Fibroblast of upper back skin (primary cell): ENCODE data around the gene CCDC134.

Source experiments
- DNase-seq: peaks from one replicate; pipeline ENCODE4 v3.0.0-alpha.2; 2013

CCDC134 gene

DNA sequence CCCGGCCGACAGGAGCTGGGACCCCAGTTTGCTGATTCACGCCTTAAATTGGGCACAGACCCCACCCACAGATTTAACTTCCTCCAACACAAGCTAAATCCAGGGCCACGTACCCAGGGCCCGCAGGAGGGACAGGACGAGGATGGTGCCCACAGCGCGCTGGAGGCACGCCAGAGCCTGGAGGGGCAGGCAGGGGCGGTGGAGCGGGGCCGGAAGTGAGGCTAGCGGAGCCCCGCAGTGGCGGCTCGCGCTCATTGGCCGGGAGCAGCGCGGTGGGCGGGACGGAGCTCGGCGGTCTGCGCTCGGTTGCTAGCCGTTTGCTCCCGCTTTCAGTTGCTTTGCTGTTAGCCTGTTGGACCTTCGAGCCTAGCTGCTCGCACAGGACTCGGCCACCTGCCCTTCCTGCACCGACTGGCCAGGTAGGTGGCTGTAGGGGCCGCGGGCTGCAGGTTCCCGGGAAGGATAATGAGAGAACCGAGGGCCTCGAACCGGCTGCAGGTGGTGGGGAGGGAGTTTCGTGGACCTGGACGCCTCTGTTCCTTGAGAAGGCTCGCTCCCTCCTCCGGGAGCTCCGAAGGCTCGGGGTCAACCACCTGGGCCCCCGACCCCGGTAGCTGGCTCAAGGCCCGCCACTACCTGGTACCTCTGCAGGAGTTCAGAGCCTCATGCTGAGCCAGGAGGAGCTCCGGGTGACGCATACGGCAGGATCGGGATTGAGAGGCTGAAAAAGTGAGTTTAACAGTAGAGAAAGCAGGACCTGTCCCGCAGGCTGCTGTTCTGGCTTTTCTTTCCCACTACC, at the start of gene CCDC134:
CCDC134 (plus strand) TSS at position 332 of the 799 bp plus-strand sequence. CDS start 8,212 bp downstream, outside the sequence.
- DNase-seq = peak; percentile 86

DNA sequence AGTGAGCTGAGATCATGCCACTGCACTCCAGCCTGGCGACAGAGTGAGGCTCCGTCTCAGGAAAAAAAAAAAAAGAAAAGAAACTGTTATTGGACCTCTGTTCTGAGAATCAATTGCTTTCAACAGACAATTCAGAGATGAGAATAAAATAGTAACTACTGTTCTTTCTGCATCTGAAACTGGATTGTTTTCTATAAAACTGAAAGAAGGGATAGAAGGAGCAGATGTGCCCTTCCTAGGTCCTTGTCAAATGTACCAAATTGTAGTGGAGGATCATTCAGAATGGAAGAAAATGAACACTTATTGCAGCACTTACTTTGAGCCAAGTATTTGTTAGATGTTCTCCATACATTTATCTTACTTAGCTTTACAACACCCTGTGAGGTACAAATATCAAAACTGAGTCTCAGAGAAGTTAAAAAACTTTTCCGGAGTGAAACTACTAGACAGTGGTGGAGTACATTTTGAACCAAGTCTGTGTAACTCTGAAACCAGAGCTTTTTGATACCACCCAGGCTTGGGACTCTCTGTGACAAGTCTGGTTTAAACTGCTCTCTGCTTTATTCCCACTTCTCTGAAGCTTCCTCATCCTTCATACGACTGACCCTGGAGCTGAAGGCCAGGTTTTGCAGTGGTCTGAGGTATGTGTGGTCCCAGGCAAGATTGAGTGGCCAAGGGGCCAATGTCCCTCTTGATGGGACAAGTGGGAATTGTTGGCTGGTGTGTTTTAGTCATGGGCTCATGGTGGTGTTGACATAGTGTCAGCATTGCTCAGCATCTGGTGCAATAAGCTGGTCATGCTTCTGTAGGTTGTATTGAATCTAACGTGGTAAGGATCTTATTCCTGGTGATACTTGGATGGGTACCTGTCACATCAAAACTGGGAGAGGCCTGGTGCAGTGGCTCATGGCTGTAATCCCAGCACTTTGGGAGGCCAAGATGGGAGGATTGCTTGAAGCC, 48.2 kb upstream of the CCDC134 start:
- DNase-seq = no peak

DNA sequence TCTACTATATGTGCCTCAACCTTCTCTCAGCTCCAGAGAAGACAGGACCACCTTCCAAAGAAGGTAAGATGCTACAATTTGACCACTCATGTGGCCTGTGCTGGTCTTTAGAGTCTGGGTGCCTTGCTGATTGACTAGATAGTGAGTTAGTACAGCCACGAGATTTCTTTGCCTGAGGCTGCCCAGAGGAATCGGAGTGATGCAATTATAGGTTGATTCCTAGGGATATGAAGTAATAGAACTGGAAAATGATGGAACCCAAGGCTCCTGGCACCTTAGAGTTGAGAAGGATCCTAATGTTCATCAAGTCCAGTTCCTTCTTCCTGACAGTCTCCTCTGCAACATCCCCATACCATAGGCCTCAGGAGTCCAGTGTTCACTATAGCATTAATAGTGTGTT, 46.5 kb upstream of the CCDC134 start:
- no peak for DNase-seq

DNA sequence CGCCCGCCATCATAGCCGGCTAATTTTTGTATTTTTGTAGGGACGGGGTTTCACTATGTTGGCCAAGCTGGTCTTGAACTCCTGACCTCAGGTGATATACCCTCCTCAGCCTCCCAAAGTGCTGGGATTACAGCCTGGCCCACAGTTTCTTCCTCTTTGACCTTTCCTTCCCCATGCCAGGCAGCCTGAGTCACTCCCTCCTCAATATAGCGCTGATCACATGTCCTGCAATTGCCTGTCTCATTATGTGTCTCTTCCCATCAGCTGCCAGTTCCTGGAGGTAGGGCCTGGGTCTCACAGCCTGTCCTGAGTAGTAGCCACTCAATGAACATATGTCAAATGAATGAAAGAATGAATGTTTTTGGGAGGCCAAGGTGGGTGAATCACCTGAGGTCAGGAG, 43.0 kb upstream of the CCDC134 start:
- DNase-seq = no peak

DNA sequence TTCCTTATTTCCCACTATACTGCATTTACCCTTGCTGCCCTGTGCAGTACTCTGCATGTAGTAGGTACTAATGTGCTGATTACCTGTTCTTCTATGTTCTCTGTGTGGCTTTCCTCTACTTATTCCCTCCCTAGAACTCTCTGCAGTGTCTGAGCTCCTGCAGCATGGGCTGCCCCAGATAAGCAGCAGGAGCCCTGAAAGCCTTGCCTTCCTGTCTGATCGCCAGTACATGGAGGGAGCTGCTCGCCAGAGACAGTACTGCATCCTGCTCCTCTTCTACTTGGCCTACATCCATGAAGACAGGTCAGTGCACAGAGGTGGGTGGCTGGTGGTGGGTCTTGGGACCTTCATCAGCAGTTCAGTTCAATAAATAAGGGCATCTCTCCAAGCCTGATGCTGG, 42.2 kb upstream of the CCDC134 start:
- DNase-seq = no peak

DNA sequence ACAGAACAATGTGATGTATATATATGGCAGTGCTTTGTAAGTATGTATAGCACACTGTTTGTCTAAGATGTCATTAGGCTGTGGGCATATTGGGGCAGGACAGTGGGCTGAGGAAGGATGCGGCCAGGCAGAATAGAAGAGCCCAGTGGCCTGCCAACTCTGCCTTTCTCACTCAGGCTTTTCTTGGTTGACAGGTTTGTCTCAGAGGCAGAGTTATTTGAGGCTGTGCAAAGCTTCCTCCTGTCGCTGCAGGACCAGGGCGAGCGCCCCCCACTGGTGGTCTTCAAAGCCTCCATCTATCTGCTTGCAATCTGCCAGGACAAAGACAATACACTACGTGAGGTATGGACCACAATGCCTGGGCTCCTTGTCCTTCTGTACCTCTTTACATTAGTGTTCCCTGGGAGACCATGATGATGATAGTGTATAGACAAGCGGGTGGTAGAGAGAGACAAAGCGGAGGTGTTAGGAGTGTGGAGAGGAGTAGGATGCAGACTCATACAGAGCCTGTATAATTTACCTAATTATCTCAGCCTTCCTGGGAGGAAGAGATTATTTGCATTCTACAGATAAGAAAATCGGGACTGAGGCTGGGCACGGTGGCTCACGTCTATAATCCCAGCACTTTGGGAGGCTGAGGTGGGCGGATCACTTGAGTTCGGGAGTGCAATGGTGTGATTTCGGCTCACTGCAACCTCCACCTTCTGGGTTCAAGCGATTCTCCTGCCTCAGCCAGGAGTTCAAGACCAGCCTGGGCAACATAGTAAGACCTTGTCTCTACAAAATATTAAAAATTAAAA, 37.3 kb upstream of the CCDC134 start:
- no peak for DNase-seq

DNA sequence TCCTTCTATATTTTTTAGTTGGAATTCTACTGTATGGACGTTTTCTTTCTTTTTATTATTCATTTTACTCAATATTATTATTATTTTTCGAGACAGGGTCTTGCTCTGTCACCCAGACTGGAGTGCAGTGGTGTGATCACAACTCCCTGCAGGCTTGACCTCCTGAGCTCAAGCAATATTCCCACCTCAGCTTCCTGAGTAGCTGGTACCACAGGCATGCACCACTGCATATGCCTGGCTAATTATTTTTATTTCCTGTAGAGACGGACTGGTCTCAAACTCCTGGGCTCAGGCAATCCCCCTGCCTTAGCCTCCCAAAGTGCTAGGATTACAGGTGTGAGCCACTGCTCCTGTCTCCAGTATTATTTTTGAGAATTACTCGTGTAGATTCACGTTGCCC, 34.0 kb upstream of the CCDC134 start:
- no peak for DNase-seq

DNA sequence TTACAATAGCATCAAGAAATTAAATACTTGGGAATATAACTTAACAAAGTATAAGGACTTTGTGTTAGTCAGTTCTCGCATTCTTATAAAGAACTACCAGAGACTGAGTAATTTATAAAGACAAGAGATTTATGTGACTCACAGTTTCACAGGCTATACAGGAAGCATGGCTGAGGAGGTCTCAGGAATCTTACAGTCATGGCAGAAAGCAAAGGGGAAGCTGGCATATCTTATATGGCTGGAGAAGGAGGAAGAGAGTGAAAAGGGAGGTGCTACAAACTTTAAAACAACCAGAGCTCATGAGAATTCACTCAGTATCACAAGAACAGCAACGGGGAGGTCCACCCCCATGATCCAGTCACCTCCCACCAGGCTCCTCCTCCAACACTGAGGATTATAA, 32.0 kb upstream of the CCDC134 start:
- peak; percentile 21 for DNase-seq

DNA sequence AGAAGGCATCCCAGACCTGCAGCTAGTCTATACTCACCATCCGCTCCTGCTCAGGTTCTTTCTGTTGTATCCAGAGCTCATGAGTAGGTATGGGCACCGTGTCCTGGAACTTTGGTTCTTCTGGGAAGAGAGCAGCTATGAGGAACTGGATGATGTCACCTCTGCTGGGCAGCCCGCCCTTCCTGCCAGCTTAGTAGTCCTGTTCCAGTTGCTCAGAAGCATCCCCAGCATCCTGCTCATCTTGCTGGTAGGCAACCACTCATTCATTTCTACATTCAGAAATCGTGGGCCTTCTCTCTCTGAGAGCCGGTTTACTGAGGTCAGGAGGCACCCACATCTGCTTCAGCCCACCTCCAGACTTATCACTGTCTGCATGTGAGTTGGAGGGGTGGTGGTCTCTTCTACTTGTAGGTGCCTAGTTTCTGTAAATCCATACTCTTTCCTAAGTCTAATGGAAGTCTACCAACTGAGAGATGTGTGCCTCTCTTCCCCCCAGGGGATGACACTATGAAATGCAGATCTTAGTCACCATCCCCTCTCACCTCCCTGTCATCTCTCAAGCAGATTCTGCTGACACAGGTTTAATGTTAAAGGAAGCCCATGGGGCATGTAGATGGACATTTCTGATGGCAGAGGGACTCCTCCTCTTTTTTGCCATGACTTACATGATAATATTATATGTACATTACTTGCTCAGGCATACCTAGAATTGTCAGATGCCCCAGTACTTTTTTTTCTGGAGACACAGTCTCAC, 29.6 kb upstream of the CCDC134 start:
- no peak for DNase-seq

DNA sequence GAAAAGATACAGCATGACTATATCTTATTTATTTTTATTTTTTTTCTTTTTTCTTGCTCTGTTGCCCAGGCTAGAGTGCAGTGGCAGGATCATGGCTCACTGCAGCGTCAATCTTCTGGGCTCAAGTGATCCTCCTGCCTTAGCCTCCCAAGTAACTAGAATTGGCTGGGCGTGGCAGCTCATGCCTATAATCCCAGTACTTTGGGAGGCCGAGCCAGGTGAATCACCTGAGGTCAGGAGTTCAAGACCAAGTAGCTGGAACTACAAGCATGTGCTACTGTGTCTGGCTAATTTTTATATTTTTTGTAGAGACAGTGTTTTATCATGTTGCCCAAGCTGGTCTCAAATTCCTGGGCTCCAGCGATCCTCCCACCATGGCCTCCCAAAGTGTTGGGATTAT, 28.3 kb upstream of the CCDC134 start:
- no peak for DNase-seq

DNA sequence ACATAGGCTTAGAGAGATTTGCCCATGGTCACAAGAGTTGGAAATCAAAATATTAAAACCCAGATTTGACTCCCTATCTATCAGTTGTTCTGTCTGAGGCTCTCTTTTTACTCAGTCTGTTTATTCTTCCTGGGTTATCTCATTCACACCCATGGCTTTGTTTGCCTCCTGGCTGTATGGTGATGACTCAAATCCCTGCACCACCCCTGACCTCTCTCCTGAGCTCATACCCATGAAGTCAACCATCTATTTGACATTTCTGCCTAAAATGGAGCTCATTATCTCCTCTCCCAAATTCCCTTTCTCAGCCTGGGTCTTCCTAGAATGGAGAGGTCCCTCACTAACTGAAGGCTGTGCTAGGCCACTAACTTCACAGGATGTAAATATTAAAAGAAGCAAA, 27.8 kb upstream of the CCDC134 start:
- no peak for DNase-seq

DNA sequence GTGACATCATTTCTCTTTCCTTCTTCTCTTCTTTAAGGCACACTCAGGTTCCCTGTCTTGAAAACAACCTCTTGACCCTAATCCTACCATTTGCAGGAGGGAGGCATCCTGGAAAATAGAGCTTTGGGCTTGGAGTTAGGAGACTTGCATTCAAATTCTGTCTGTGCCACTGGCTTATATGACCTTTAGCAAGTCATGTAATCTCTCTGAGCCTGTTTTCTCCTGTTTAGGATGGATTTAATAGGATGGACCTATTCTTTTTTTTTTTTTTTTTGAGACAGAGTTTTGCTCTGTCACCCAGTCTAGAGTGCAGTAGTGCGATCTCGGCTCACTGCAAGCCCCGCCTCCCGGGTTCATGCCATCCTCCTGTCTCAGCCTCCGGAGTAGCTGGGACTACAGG, 25.1 kb upstream of the CCDC134 start:
- no peak for DNase-seq

DNA sequence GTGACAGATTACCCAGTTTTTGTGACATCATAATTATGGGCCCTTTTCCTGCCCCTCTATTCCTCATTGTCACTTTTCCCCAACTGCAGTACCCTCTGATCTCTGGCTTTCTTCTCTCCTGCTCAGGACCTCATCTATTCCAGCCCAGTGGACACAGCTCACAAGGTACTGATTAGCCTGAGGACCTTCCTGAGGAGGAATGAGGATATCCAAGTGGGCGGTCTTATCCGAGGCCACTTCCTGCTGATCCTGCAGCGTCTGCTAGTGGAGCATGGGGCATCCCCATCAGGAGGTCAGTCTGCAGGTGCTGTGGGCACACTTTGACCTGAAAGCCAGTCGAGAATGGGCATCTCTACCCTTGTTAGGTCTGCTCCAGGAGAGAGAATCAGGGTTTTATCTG, 24.5 kb upstream of the CCDC134 start:
- DNase-seq = no peak

DNA sequence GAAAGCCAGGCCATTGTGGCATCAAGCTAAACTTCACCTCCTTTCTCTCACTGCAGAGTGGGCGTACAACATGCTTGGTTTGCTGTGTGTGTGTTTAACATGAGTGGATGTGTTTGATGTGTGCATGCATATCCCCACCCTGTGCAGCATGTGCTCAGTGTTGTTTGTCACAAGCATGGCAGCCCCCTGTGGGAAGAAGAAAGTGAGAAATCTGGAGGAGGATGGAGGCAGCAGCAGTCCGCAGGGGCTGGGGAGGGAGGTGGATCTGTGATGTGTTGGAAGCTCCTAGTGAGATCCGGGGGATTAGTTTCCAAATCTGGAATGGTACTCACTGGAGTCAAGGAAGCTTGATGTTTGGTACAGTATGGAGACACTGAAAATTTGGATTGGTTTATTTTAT, 24.1 kb upstream of the CCDC134 start:
- DNase-seq = no peak

DNA sequence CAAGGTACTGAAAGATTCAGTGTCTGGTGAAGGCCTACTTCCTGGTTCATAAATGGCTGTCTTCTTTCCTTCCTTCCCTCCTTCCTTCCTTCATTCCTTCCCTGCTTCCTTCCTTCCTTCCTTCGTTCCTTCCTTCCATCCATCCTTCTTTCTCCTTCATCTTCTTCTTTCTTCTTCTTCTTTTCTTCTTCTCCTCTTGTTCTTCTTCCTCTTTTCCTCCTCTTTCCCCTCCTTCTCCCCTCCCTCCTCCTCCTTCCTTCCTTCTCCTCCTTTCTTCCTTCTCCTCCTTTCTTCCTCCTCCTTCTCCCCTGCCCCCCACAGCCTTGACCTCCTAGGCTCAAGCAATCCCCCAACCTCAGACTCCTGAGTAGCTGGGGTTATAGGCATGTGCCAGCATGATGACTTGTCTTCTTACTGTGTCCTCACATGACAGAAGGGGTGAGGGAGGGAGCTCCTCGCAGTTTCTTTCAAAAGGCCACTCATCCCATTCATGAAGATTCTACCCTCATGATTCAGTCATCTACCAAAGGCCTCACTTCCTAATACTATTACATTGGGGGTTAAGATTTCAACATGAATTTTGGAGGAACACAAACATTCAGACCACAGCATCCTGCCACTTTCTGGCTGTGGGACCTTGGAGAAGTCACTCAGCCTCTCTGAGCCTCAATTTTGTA, 22.6 kb upstream of the CCDC134 start:
- no peak for DNase-seq

DNA sequence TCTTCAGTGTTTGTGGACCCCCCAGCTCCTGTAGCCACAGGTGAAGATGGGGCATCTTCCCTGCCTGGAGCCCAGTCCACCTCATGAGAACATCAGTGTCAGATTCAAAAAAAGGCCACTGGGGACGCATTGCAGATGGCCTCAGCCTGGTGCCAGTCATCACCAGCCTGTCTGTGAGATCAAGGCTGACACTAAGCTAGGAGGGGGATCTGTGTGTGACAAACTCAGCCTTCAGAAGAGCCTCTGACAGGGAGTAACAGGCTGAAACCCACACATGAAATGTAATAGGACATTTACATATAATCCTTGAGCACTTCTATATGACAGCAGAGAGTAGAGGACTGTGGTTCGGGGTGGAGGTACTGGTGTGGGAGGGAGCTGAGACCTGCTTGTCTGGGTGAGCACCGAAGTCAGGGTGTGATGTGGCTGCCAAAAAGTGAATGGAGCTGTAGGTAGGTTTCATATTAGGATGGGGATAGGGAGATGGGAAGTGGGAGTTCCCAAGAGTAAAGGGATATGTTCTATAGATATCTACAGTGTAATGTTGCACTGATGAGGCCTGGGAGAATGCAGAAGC, 20.5 kb upstream of the CCDC134 start:
- DNase-seq = no peak

DNA sequence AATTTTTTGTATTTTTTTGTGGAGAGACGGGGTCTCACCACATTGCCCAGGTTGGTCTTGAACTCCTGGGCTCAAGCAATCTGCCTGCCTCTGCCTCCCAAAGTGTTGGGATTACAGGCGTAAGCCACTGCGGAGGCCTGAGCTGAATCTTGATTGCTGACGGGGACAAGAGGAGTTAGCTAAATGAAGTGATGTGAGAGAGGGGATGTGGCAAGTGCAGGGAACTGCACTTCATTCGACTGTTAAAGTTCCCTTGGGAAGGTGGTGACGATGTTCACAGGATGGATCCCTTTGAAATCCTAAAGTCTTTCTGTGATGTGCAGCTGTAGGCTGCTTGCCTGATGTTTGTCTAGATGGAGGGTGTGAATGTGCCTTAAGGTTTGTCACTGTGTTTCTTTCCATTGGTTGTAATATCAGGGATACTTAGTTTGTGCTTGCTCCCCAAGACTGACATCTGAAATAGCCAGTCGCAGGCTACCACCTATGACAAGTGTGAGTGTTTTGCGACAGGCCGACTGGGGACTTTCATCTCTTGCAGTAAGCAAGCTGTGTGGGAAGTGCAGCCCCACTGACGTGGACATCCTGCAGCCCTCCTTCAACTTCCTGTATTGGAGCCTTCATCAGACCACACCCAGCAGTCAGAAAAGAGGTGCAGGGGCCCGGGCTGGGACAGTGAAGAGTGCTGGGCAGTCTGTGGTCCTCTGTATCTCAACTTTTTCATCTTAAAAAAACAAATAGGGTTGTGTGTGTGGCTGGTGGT, 19.6 kb upstream of the CCDC134 start:
- DNase-seq = peak; percentile 35

DNA sequence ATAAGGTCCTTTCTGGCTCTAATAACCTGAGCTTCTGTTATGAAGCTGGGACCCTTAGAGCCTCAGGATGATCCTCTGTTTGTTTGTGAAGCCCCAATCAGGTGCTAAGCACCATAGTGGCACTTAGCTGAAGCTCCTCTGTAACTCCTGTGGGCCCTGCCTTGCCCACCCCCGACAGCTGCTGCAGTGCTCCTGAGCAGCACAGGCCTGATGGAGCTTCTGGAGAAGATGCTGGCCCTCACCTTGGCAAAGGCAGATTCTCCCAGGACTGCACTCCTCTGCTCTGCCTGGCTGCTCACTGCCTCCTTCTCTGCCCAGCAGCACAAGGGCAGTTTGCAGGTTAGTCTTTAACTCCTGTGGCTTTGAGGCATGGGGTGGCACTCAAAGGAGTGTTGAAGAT, 19.0 kb upstream of the CCDC134 start:
- no peak for DNase-seq

DNA sequence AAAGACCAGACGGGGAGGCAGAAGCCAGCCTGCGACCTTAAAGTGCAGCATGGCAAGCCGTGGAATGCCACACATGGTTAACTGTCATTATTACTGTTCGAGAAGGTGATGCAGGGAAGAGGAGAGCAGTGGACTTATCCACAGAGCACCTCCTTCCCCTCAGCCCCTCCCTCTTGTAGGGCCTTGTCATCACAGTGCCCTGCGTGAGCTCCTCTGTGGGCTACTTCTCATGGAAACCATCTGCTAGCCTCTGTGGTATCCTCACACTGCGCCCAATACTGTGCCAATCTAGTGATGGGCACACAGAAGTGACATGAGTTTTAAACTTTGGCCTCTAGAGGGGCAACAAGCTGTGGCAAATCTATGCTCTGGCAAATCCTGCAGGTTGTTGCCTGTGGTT, 18.2 kb upstream of the CCDC134 start:
- DNase-seq = no peak

DNA sequence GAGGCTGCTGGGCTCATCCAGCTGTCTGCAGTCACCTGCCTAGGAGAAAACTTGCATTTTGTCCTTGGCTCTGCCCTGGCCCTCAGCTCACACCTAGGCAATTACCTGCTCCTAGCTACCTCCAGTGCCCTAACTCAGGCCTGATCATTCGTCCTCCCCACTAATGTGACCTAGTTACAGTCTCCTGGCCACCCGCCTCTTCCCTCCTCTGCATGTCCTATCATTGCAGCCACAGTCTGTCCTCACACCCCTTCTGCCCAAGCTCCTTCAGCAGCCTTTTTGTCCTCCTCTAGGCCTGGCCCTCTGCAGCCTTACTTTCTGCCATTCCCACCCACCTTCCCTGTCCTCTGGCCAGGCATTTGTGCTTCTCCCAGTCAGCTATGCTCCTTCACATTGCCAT, 17.7 kb upstream of the CCDC134 start:
- no peak for DNase-seq

DNA sequence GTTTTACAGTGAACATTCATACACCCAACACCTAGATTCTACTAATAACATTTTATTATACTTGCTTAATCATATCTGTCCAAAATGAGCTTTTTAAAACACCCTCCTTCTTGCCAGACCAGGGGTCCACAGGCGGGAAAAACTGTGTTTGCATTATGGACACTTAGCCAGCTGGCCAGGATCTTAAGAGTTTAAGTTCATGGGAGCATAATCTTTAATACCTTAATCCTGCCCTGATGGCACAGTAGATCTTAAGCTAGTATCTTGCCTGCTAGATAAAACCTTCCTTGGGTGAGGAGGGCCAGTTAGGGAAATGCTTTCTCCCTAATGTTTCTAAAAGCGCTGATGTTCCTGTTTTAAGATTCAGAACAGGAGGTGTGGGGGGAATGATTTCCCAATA, 13.1 kb upstream of the CCDC134 start:
- DNase-seq = no peak
